Sigmoid colon (tissue), 7 donors: ENCODE results near the gene RPTOR. TPM values are rescaled to one million over a fixed set of nuclear protein-coding genes. Genes with fewer than 3 reads are reported as not detected.

Source experiments
- DNase-seq: peaks from one replicate; pipeline ENCODE4 v3.0.0-alpha.2; 2019
- H3K27ac ChIP-seq, 4 donors: fragments of 200-600 bp; sonication (generic); one replicate each; pipeline ENCODE4 v1.5.1; 2016 to 2019; ENCODE audit warnings: mild to moderate bottlenecking in 1 of 4
- H3K27me3 ChIP-seq, 3 donors: fragments of 200-600 bp; sonication (generic); one replicate each; pipeline ENCODE4 v1.5.1; 2019; ENCODE audit warnings: mild to moderate bottlenecking in 1 of 3
- H3K36me3 ChIP-seq, 4 donors: fragments of 200-600 bp; sonication (generic); one replicate each; pipeline ENCODE4 v1.5.1; 2016 to 2019
- H3K4me1 ChIP-seq, 4 donors: fragments of 200-600 bp; sonication (generic); one replicate each; pipeline ENCODE4 v1.5.1; 2017 to 2019
- H3K4me3 ChIP-seq, 4 donors: fragments of 200-600 bp; sonication (generic); one replicate each; pipeline ENCODE4 v1.5.1; 2017 to 2019; ENCODE audit warnings: mild to moderate bottlenecking in 2 of 4, moderate library complexity in 1 of 4
- H3K9me3 ChIP-seq, 4 donors: fragments of 200-600 bp in 3 of 4; sonication (generic) in 3 of 4; one replicate each; pipeline versions ENCODE4 v1.5.1 to v1.6.1; 2013 to 2019
- CTCF ChIP-seq, 4 experiments: fragments of 450-650 bp in 3 of 4; fragments of 200-600 bp in 1 of 4; IDR thresholded peaks; one replicate each; pipeline ENCODE4 v1.5.1; 2016 to 2019; ENCODE audit warnings: antibody characterized with exemption in 4 of 4, mild to moderate bottlenecking in 3 of 4, moderate library complexity in 2 of 4
- EP300 ChIP-seq, 4 donors: sonication (generic); formaldehyde crosslinking; IDR thresholded peaks; one replicate each; pipeline ENCODE4 v1.6.1; 2017; ENCODE audit warnings: antibody characterized with exemption in 4 of 4
- POLR2A ChIP-seq, 2 donors: fragments of 450-650 bp; IDR thresholded peaks; one replicate each; pipeline ENCODE4 v1.6.1; 2016; ENCODE audit warnings: antibody characterized with exemption in 2 of 2, mild to moderate bottlenecking in 2 of 2, moderate library complexity in 2 of 2
- POLR2AphosphoS5 ChIP-seq, 4 donors: sonication (generic); formaldehyde crosslinking; IDR thresholded peaks; one replicate each; pipeline ENCODE4 v1.6.1; 2017; ENCODE audit warnings: antibody characterized with exemption in 4 of 4
- whole genome bisulfite sequencing, 2 donors: extraction: QIAGEN DNeasy Blood & Tissue Kit; methylation state at CpG; one replicate each; pipeline ENCODE4 v1.1.7; 2013; 5-methylcytosine and 5-hydroxymethylcytosine counted together
- intact Hi-C: fragments of 100-400 bp; cut with DNase I; formaldehyde crosslinking; loops from one replicate; pipeline ENCODE4 v1.15.1; 2023
- polyA plus RNA-seq, 3 donors: library from polyadenylated mRNA; stranded (reverse); fragments of 200-250 nt; gene quantifications; one replicate each; pipeline ENCODE4 v1.2.3, GENCODE V29; 2013
- total RNA-seq, 4 donors: library from RNA; depleted of rRNA; stranded (reverse); fragments of >200 nt; gene quantifications; one replicate each; pipeline ENCODE4 v1.1.0, GENCODE V29; 2016
- donor health status: healthy with polysubstance abuse.
- donor health status: Bipolar disorder and iron deficiency.
- donor health status: healthy.

The RPTOR gene
- total and polyA plus RNA-seq, 7 donors, result 3.7 to 68.7 (median 22.9) TPM

DNA sequence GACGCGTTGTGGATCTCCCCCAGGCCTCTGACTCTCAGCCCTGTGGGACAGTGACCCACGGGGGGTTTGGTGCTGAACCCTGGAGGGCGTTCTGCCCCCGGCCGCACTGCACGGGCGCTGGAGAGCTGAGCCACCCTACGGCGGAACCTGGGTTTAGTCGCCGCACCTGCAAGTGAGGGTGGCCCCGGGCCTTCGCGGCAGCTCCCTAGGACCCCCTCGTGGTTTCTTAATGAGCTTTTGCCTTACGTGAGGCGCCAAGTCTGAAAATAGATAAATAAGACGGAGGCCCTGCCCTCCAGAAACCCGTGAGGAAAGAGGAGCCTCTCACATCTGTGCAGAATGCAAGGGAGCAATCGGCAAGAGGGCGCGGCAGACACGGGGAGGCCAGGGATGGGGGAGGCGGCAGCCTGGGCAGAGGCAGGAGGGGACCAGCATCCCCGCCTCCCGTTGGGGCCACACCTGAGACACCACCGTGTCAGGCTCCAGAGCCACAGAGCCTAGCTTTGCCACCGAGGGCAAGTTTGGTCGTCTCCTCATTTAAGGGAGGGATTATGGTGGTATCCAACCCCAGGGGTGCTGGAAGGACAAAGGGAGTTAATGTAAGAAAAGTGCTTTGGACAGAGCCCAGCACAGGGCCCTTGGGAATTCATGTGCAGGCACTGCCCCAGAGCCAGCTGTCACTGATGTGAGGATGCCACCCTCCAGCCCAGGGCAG lies 293.8 kb downstream of the RPTOR start:
- intact Hi-C loops, result loop anchor here (10.0 kb wide), 1 partner anchor 364 kb away; the partner anchor contains the start of gene NPTX1
- Histone ChIP-seq H3K9me3 (no peaks in the 10 kb centered on the region), H3K4me1 (peaks cover 0 to 13% (median 10%) of the 10 kb centered on the region in 4 donors), H3K36me3 (peaks cover 0 to 21% (median 10%) of the 10 kb centered on the region in 4 donors), H3K27ac (no peak overlapping the region), H3K27me3 (no peaks in the 10 kb centered on the region), H3K4me3 (no peak overlapping the region)
- WGBS, 2 donors, result 92 to 93% methylated on average over 30 of the region's 30 CpGs
- no peak for DNase-seq
- TF ChIP-seq POLR2AphosphoS5 (IDR thresholded peaks at IDR 0.05), result no peak
- TF ChIP-seq POLR2A (IDR thresholded peaks at IDR 0.05), result no peak
- no peak for TF ChIP-seq EP300 (IDR thresholded peaks at IDR 0.05)
- TF ChIP-seq CTCF (IDR thresholded peaks at IDR 0.05), result no peak

DNA sequence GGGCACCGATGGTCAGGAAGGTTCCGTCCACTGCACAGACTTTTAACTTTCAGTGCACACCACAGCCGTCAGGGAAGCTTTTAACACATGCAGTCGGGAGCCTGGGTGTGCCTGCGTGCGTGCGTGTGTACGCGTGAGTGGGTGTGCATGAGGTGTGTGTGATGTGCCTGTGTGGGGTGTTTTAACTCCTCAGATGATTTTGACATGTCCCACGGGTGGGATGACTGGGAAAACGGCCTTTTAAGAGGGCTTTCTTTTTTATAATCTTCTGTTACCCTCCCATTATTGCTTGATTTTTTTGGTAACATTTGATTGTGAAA lies 294.3 kb downstream of the RPTOR start:
- no peaks in the 10 kb centered on the region for H3K9me3 ChIP-seq
- peaks cover 0 to 21% (median 10%) of the 10 kb centered on the region in 4 donors for H3K36me3 ChIP-seq
- no peak for DNase-seq
- no peak overlapping the region for H3K27ac ChIP-seq
- H3K27me3 ChIP-seq, result no peaks in the 10 kb centered on the region
- intact Hi-C loops, result loop anchor here (10.0 kb wide), 1 partner anchor 364 kb away; the partner anchor contains the start of gene NPTX1
- H3K4me1 ChIP-seq, result peaks cover 0 to 8% (median 5%) of the 10 kb centered on the region in 4 donors
- 93% methylated on average over 11 of the region's 11 CpGs for WGBS, 2 donors
- TF ChIP-seq POLR2A (IDR thresholded peaks at IDR 0.05) (no peak), POLR2AphosphoS5 (IDR thresholded peaks at IDR 0.05) (no peak), CTCF (IDR thresholded peaks at IDR 0.05) (no peak), EP300 (IDR thresholded peaks at IDR 0.05) (no peak)
- no peak overlapping the region for H3K4me3 ChIP-seq

GRCh38 chr17:80839511-80839941 lies 294.9 kb downstream of the RPTOR start:
- no peak overlapping the region for H3K4me3 ChIP-seq
- TF ChIP-seq POLR2A (IDR thresholded peaks at IDR 0.05) (no peak), EP300 (IDR thresholded peaks at IDR 0.05) (no peak), CTCF (IDR thresholded peaks at IDR 0.05) (no peak), POLR2AphosphoS5 (IDR thresholded peaks at IDR 0.05) (no peak)
- H3K4me1 ChIP-seq, result peaks cover 0 to 3% (median under 1%) of the 10 kb centered on the region in 4 donors
- H3K27ac ChIP-seq, result no peak overlapping the region
- H3K9me3 ChIP-seq, result no peaks in the 10 kb centered on the region
- peaks cover 0 to 21% (median 10%) of the 10 kb centered on the region in 4 donors for H3K36me3 ChIP-seq
- WGBS, 2 donors, result 88 to 89% methylated on average over 8 of the region's 8 CpGs
- DNase-seq, result no peak
- H3K27me3 ChIP-seq, result no peaks in the 10 kb centered on the region
- intact Hi-C loops, result loop anchor here (10.0 kb wide), 1 partner anchor 365 kb away; the partner anchor contains the start of gene NPTX1

DNA sequence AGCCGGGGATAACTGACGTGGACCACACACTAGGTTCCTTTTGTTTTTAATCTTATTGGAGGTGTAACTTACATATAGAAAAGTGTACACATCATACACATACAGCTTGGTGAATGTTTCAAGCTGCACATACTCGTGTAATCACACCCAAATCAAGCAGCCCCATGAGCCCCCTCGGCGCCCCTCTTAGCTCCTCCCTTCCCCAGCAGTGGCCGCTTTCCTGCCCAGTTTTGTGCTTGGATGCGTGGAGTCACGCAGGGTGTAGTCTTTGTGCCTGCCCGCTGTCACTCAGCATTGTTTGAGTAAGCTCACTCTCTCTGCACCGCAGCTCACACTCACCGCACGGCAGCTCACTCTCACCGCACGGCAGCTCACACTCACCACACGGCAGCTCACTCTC lies 295.3 kb downstream of the RPTOR start:
- Histone ChIP-seq H3K9me3 (no peaks in the 10 kb centered on the region), H3K27me3 (no peaks in the 10 kb centered on the region), H3K36me3 (peaks cover 0 to 21% (median 10%) of the 10 kb centered on the region in 4 donors), H3K27ac (no peak overlapping the region), H3K4me1 (no peaks in the 10 kb centered on the region), H3K4me3 (no peak overlapping the region)
- TF ChIP-seq CTCF (IDR thresholded peaks at IDR 0.05) (no peak), POLR2A (IDR thresholded peaks at IDR 0.05) (no peak), POLR2AphosphoS5 (IDR thresholded peaks at IDR 0.05) (no peak), EP300 (IDR thresholded peaks at IDR 0.05) (no peak)
- WGBS, 2 donors, result 92 to 94% methylated on average over 15 of the region's 15 CpGs
- intact Hi-C loops, result loop anchor here (10.0 kb wide), 1 partner anchor 365 kb away; the partner anchor contains the start of gene NPTX1
- peak; percentile 17 for DNase-seq
